Measurements from ENCODE around the gene IL17F.
"Not testable (repeated sequence)": the region's sequence is repeated elsewhere in the genome, so short reads cannot be mapped to it uniquely, and the experiment has no call there.

Gene IL17F

DNA sequence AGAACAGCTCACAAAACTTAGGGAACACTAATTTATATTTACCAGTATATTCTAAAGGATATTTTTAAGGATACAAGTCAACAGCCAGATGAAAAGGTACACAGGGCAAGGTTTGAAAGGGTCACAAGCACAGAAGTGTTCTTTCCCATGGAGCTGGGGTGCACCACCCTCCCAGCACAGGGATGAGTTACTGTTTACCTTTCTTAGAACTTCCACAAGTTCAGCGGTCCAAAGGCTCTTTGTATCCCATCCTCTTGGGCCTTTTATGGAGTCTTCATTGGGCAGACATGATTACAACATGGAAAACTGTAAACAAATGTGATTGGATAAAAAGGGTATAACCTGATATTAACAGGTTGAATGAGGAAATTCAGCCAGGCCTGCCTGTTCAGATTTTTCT is 1.1 kb upstream of the IL17F start:
- DNase-seq (ENCODE audit: low read depth in 2 of 2) = no peak

DNA sequence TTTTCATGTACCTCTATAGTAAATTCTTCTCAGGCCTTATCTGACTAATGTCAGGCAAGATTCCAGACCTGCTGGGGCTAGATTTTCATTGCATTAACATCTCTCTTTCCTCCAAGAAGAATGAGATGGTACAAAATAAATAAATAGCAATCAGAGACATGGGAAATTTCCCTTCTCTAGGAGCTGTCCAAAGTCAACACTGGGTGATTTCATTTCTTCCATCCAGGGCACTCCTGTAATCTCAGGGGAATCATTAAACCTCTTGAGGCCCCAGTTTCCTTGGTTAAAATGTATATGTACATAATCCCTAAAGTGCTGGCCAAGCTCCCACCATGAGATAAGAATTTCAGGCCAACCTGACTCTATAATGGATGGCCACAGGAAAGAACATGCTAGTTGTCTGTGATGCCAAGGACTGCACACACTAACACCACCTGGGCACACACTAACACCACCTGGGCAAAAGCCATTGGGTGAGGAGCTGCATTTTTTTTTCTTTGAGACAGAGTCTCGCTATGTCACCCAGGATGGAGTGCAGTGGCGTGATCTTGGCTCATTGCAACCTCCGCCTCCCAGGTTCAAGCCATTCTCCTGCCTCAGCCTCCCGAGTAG is 912 bp downstream of the IL17F start:
- no peak for DNase-seq (ENCODE audit: low read depth in 2 of 2)

DNA sequence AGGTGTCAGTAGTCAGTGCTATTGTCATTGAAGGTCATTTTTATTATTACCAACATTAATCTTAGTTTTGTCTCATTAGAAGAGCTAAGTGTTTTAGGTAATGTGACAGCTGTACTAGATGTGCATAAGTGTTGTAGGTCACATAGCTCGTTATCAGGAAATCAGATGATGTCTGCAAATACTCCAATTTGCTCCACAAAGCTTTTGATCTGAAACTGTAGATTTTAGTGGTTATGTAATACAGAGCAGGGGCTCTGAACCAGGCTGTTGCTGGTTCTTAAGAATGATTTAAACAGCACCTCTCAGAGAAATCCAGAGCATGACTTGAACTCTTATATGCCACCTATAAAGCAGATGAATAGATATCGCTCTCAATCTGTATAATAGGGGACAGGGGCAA is 2.5 kb downstream of the IL17F start:
- DNase-seq (ENCODE audit: low read depth in 2 of 2) = no peak

DNA sequence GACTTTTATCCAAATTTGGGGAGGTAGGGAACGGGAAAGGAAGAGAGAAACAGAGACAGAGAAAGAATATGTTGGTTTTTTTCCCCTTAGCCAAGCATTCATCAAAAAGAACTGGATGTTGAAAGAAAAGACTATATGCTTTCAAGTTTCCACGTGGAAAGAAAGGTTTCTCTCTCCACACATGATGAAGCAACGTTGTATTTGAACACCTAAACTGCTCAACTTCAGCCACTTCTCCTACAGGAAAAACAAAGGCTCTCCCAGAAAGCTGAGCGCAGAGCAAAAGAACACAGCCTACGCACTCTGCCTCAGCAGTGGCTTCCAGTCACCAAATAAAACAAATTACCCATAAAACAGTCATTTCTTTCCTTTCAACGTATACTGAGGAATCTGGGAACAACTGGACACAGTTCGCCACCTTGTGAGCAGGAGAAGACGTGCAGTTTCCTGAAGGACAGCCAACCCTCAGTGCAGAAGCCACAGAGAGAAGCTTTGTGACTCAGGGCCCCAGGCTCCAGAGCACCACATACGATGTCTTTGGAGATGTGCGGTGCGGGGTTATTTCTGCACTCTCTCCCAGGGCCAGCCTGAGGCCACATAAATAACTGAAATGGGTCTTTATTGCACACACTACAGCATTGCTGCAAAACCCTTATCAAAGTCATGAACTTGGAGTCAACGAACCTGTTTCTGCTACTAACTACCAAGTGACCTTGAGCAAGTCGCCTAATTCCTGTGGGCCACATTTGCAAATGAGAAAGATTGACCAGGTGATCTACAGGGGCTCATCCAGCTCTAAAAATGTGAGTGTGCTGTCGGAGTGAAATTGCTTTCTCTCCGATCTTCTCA is 10.1 kb downstream of the IL17F start:
- DNase-seq (ENCODE audit: low read depth in 2 of 2) = no peak

DNA sequence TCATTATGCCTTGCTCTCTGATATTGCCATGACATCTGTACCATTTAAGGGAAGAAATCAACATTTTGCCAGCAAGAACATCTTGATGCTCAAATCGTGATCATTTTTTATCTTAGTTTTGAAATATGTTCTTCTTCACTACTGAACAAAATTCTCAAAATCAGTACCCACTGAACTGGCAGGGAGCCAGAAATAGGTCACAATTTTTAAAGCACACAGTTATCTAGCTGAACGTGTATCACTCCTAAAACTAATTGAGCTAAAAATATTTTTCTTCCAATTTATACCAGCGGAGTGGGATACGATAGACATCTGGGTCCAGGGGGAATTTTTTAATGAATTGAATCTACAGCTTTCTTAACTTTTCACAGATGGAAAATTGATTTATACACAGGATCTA is 11.3 kb downstream of the IL17F start:
- DNase-seq (ENCODE audit: low read depth in 2 of 2) = no peak

DNA sequence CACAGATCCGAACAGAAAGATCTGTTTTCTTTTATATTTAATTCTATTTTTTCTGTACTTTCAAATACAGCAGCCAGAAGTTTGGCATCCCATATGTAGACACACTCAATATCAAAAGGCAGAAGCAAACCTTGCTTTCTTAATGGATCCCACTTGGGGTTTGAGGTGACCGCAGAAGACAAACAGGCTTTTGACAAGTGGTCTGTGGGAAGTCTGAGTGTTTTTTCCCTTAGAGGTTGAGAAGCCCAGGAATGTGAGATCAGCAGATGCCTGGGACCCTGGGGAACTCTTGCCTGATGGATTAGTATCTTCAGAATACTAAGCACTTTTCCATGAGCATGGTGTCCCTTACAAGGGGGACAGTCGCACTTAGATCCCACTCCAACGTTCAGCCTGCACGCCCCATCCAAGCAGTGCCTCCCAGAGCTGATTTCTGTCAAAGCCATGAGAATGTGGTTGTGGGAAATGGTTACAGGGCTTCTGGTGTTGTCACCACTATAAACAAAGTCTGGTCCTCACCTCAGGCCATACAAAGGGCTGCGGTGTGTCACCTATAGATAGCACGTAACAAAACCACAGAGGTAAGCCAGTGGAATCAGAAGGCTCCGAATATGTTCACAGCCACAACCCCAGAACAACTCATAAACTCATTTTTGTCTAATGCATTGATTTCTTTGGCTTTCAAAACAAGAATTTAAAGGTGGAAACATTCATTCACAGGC is 12.7 kb downstream of the IL17F start:
- DNase-seq (ENCODE audit: low read depth in 2 of 2) = no peak

DNA sequence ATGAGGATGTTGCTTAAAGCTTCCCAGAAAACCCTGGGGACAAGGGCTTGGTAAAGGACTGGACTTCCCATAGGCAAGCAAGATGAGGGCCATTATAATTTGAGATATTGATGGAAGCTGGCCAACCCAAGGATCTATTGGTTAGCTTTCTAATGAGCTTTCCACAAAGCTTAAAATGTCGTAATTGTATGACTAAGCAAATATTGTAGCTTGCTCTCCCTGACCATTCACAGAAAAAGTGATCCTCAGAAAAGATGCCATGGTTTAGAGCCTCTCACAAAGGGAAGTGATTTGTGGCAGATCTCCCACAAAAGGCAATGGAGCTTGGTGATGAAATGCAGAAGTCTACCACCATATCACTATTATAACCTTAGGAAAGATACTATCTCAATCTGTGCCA is 13.6 kb downstream of the IL17F start:
- DNase-seq (ENCODE audit: low read depth in 2 of 2) = no peak

DNA sequence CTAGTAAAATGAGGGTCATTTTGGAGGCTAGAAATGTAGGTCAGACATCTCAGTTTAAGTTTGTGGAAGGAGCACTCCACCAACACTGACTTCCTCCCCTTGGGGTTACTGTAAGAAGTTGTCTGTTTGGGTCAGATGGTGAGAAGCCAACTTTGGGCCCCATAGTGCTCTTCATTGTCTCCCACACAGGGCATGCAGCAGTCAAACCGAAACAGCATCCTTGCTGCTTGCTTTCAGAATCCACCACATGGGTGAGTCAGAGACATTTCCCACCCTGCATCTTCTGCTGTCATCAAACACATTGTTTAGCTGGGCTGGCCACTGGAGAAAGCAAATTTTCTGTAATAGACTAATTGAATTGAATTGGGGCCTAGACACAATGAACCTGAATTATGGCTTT is 16.8 kb downstream of the IL17F start:
- no peak for DNase-seq (ENCODE audit: low read depth in 2 of 2)

DNA sequence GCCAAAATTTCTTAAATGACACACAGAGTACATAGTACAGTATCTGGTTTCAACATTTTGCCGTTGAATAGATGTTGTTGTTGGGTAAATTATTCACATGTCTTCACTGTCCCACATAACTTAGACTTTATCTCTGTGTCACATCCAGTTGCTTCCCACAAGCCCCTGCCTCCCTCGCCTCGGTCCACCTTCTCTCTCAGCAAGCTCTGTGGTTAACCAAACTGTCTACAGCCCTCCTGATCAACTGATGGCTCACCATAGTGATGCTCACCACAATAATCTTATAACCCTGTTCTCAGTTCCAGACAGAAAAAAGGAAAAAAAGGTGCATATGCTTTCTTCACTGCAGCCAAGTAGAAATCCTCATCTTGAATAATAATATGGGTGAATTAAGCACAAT is 23.0 kb downstream of the IL17F start:
- DNase-seq (ENCODE audit: low read depth in 2 of 2) = no peak

DNA sequence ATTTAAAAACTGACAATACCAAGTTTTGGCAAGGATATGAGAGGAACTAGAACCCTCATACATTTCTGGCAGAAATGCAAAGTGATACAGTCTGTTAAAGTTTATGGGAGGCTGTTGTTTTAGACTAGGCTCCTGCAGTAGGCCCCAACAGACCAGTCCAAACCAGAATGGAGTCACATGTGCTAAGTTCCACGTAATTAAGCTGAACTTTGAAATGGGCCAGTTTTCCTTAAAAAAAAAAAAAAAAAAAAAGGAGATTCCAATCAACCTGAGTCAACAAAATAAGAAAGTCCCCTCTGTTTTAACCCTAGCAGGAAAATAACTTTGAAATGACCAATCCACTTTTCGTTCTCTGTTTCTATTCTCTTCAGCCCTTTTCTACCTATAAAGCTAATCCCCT is 26.5 kb downstream of the IL17F start:
- DNase-seq (ENCODE audit: low read depth in 2 of 2) = no peak

DNA sequence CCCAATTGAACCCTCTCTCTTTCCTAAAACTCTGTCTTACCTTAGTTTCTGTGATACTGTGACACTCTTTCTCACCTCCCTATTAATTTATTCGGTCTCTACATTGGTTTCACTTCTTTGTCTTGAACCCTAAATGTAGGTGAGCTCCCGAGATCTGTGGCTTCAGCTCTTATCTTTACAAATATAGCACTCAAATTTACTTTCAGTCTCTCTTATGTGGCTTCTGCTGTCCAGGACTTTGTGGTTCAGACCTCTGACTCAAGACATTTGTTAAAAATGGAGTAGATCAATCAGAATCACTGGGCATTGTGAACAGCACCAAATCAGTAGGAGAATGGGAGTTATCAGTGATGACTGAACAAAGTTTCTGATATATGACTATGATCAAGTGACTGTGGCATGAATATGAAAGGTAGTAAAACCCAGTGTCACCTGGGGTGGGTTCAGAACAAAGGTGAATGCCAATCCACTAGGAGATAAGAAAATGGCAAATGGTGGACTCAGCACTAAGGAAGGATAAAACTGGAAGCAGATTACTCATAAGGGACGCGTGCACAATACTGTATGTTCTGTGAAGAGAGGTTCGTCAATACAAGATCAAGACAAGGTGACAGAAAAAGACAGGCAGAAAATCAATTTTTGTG is 27.2 kb downstream of the IL17F start:
- no peak for DNase-seq (ENCODE audit: low read depth in 2 of 2)

DNA sequence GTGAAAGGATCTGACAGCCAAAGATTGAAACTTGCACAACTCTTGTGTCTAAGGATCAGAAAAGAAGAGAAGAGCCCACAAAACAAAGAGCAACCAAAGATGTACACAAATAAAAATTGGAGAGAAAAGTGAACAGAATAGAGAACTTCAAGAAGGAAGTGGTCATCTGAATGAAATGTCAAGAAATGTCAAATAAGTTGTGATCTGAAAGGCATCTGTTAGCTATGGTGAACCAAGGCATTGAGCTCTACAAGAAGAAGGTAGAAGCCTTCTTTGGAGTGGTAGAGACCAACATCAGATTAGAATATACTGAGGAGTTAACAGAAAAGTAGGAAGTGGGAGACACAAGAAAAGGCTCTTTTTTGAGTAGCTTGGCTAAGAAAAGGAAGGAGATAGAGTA is 28.5 kb downstream of the IL17F start:
- DNase-seq (ENCODE audit: low read depth in 2 of 2) = no peak

DNA sequence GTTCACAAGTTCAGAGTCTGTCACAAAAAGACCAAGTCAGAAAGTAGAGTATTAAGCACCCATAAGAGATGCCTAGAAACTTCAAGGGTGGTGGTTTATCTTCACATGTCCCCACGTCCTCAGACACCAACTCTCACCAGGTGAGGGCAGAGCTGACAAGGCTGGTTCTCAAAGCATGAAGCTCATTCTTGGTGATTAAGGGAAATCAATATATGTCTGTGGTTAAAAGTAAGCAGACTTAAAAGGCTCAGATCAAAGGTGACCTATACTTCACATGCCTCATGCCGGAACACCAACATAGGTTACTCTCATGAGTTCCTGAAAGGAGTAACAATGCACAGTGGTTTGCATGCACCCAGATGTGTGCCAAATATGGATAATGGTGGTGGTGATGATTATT is 31.2 kb downstream of the IL17F start:
- DNase-seq (ENCODE audit: low read depth in 2 of 2) = no peak

DNA sequence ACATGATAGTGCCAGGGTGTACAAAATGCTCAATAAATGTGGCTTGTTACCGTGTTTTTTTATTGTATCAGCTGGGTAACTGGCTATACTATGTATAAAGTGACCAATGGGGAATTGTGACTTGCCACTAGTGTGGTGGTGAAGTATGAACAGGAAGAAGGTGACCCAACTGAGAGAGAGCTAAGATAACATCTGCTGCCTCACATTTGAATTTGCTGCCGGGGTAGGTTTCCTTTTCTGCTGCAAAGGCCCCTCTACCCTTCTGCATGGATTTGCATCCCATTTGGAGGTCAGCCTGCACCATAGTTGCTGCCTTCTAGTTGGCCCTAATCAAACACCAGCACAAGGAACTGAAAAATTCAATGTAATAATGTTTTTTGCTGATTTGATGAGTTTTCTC is 34.1 kb downstream of the IL17F start:
- no peak for DNase-seq (ENCODE audit: low read depth in 2 of 2)

DNA sequence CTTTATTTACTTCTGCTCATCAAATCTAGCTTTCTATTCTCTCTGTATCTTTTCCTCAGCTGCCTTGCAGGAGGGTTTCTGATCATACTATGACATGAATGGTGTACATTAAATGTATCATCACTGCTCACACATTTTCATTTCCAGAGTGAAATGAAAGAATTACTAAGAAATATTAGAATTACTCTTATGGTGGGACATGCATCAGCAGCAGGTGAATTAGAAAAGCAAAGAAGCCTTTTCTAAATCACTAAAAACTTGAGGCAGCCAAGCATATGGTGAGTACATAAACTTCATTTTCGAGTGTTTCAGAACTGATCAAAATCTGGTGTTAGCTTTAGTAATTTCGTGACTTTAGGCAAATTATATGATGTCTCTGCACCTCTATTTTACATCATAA is 34.5 kb downstream of the IL17F start:
- no peak for DNase-seq (ENCODE audit: low read depth in 2 of 2)

DNA sequence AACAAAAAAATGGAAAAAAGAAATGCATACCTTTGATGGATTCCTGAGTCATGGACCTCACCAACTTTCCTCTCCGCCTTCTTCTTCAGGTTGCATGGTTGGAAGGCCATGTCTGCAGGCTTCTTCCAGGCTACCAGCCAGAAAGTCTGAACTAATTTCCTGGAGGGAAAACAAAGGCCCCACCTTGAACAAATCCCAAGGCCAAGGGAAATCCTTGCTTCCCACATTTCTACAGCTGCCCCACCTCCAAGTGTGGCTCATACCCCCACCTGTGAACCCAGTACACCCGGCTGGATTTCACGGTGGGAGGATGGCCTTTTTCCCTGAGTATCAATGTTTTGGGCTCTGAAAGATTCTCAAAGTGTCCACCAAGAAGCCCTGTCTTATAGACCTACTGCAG is 35.7 kb downstream of the IL17F start:
- DNase-seq (ENCODE audit: low read depth in 2 of 2) = no peak

DNA sequence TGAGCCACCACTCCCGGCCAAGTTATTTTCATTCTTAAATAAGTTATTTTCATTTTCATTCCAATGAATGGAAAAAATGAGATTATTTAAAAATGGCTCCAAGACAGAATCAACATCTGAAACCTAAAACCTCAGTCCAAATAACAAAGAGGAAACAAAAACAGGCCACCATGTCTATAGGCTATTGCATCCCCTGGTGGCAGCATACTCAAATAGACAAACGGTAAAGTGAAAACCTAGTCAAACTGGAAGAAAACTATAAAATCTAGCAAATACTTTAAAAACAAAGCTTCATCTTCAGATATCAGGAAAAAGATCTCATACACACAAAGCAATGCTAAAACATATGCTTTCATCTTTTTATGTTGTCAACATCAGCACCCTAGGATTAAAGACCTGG is 37.2 kb downstream of the IL17F start:
- DNase-seq (ENCODE audit: low read depth in 2 of 2) = no peak

DNA sequence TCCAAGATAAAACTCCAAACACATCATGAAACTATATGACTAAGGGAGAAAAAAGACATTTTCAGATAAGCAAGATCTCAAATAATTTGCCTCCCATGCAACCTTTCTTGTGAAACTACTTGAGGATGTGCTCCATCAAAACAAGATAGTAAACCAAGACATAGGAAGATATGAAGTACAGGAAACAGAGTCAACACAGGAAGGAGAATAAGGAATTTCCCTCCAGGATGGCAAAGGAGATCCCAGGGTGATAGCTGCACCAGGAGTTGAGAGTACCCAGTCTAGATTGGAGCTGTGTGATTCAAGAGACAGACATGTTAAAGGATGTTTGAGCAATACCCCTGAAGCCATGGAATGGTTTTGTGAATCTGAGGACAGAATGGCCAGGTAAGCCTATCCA is 42.8 kb downstream of the IL17F start:
- DNase-seq (ENCODE audit: low read depth in 2 of 2) = no peak

DNA sequence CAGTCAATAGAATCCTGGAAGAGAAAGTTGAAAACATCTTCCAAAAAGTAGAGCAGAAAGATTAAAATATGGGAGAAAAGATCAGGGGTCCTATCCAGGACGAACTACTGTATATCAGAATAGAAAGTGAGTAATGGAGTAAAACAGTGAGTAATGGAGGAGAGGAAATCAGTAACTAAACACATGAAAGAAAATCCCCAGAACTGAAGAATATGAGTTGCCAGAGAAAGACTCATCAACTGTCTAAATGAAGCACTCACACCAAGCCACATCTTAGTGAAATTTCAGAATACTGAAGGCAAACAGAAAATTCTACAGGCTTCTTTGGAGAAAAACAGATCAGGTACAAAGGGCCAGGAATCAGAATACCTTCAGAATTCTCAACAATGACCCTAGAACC is 43.3 kb downstream of the IL17F start:
- no peak for DNase-seq (ENCODE audit: low read depth in 2 of 2)

DNA sequence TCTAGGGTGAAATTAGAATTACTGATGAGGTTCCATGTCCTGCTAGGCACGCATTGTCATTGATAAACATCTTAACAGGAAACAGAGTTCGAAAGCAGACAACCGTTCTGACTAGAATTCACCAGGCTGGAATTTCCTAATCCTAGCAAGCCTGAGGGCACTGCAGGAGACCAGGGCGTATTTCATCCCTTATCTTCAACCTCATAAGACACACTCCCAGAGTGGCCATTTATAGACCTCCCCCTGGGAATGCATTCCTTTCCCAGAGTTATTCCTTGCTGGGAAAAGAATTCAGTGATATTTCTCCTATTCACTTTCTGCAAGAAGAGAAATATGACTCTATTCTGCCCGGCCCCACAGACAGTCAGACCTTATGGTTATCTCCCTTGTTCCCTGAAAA is 44.2 kb downstream of the IL17F start:
- DNase-seq (ENCODE audit: low read depth in 2 of 2) = not testable (repeated sequence)

DNA sequence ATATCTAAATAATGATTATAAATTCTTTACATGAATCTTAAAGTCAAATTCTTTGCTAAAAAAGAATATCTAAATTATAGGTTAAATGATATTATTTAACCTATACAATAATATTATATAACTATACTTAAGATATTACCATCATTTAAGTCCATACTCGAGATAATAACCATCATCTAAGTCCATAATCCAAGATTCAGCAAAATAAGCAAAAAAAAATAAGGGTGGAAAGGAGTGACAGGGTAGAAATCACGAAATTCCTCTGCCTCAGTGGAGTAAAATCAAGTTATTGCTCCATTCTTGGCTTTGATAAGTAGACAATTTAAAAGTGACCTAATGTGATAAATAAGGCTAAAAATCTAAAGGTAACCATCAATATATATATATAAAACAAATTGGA is 48.4 kb downstream of the IL17F start:
- no peak for DNase-seq (ENCODE audit: low read depth in 2 of 2)

DNA sequence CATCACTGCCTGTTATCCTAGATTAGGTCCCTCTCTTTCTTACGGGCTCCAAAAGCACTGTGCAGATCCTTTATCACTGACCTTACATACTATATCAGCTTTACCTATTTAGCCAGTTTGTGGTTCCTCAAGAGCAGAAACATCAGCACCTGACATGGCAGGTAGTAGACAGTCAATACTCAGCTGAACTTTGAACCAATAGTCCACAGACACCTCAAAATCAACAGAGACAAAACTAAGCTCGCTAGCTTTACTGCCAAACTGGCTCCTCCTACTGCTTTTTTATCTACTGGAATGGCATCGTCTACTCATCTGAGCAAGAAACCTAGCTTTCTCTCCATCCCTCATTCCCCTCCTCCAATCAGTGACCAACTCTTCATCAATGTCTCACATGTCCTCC is 52.5 kb downstream of the IL17F start:
- no peak for DNase-seq (ENCODE audit: low read depth in 2 of 2)

DNA sequence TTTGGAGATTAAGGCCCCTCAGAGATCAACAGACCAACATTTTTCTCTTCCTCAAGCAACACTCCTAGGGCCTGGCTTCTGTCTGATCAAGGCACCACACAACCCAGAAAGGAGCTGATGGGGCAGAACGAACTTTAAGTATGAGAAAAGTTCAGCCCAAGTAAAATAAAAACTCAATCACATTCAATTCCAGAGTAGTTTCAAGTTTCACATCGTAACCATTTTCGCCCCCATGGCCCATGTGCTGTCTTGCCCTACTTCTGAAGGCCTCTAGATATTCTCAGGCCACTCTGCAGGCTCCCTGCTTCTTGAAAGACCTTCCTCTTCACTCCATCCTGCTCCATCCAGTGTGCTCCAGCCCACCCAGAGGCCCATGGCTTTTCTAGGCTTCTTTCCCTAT is 53.9 kb downstream of the IL17F start:
- no peak for DNase-seq (ENCODE audit: low read depth in 2 of 2)
